GM23248 (cell line): ENCODE measurements around the gene LGR6. TPM values are rescaled to one million over a fixed set of nuclear protein-coding genes. Genes with fewer than 3 reads are reported as not detected.
"Not testable (repeated sequence)": the region's sequence is repeated elsewhere in the genome, so short reads cannot be mapped to it uniquely, and the experiment has no call there.

Experiments
- DNase-seq: peaks from one replicate; pipeline ENCODE4 v3.0.0-alpha.2; 2015
- H2AFZ ChIP-seq: fragments of 200-600 bp; sonication (generic); 2 replicates; pipeline ENCODE4 v1.6.1; 2016; ENCODE audit warnings: antibody characterized with exemption
- H3F3A ChIP-seq: fragments of 200-600 bp; sonication (generic); 2 replicates; pipeline ENCODE4 v1.6.1; 2016; ENCODE audit warnings: mild to moderate bottlenecking, antibody characterized with exemption, mixed run types; ENCODE audit not compliant: insufficient read depth
- H3K27ac ChIP-seq: fragments of 200-600 bp; sonication (generic); 2 replicates; pipeline ENCODE4 v1.5.1; 2016; ENCODE audit warnings: mild to moderate bottlenecking
- H3K27me3 ChIP-seq: fragments of 200-600 bp; sonication (generic); replicated peaks from 2 replicates; pipeline ENCODE4 v1.6.1; 2016; ENCODE audit warnings: mild to moderate bottlenecking; ENCODE audit not compliant: insufficient read depth
- H3K36me3 ChIP-seq: fragments of 200-600 bp; sonication (generic); 2 replicates; pipeline ENCODE4 v1.6.1; 2016; ENCODE audit warnings: low read depth, mild to moderate bottlenecking
- H3K4me1 ChIP-seq: fragments of 200-600 bp; sonication (generic); 2 replicates; pipeline ENCODE4 v1.6.1; 2016; ENCODE audit warnings: mild to moderate bottlenecking; ENCODE audit not compliant: insufficient read depth
- H3K4me2 ChIP-seq: fragments of 200-600 bp; sonication (generic); one replicate; pipeline ENCODE4 v1.6.1; 2016; ENCODE audit warnings: mild to moderate bottlenecking; ENCODE audit not compliant: unreplicated experiment
- H3K4me3 ChIP-seq: fragments of 200-600 bp; sonication (generic); 2 replicates; pipeline ENCODE4 v1.5.1; 2016; ENCODE audit warnings: mild to moderate bottlenecking
- H3K79me2 ChIP-seq: fragments of 200-600 bp; sonication (generic); 2 replicates; pipeline ENCODE4 v1.6.1; 2016; ENCODE audit warnings: mild to moderate bottlenecking; ENCODE audit not compliant: insufficient read depth
- H3K9ac ChIP-seq: fragments of 200-600 bp; sonication (generic); 2 replicates; pipeline ENCODE4 v1.6.1; 2016; ENCODE audit warnings: mild to moderate bottlenecking
- H3K9me2 ChIP-seq: fragments of 200-600 bp; sonication (generic); 2 replicates; pipeline ENCODE4 v1.6.1; 2016; ENCODE audit warnings: mixed run types, mild to moderate bottlenecking, moderate library complexity; ENCODE audit not compliant: insufficient read depth
- H3K9me3 ChIP-seq: fragments of 200-600 bp; sonication (generic); one replicate; pipeline ENCODE4 v1.6.1; 2017; ENCODE audit warnings: low read depth
- H4K20me1 ChIP-seq: fragments of 200-600 bp; sonication (generic); 2 replicates; pipeline ENCODE4 v1.6.0; 2016; ENCODE audit not compliant: insufficient read depth
- EZH2 ChIP-seq: fragments of 200-600 bp; sonication (generic); IDR thresholded peaks from 2 replicates; pipeline ENCODE4 v1.6.1; 2018; ENCODE audit warnings: antibody characterized with exemption, mild to moderate bottlenecking; ENCODE audit not compliant: insufficient read depth, poor library complexity, severe bottlenecking
- EZH2phosphoT487 ChIP-seq: fragments of 200-600 bp; sonication (generic); IDR thresholded peaks from 2 replicates; pipeline ENCODE4 v1.6.1; 2018; ENCODE audit warnings: antibody characterized with exemption, moderate library complexity, mild to moderate bottlenecking, low read depth; ENCODE audit not compliant: insufficient read depth
- WGBS, 2 experiments: methylation state at CpG; one replicate each; pipeline ENCODE4 v1.1.6; 2015 to 2017; ENCODE audit warnings: low lambda C conversion rate in 2 of 2, low coverage in 1 of 2; ENCODE audit errors: missing lambda C conversion rate in 2 of 2; 5-methylcytosine and 5-hydroxymethylcytosine counted together
- in situ Hi-C: fragments of 300-500 bp; cut with MboI; formaldehyde crosslinking; loops from 2 replicates; pipeline ENCODE4 v1.15.0; 2020
- polyA plus RNA-seq: library from polyadenylated mRNA; unstranded; fragments of >200 nt; fragmentation: Nextera tagmentation; extraction: Ambion mirVana; gene quantifications from 2 replicates; pipeline ENCODE4 v1.2.1, GENCODE V29; 2016
- total RNA-seq: library from RNA; depleted of rRNA; stranded (reverse); fragments of >200 nt; shearing (Covaris generic); gene quantifications from 2 replicates; pipeline ENCODE4 v1.2.3, GENCODE V29; 2014

The LGR6 gene
- total and polyA plus RNA-seq, 2 experiments from 2014 or later, result not detected

GRCh38 chr1:202255343-202255742, 61.7 kb downstream of the LGR6 start:
- TF ChIP-seq EZH2, result no peak
- no peak for TF ChIP-seq EZH2phosphoT487
- Histone ChIP-seq H3F3A (no peaks in the 10 kb centered on the region), H4K20me1 (no peaks in the 10 kb centered on the region), H3K9ac (no peak overlapping the region), H3K27me3 (peaks cover 70% of the 10 kb centered on the region), H3K4me2 (no peak overlapping the region), H3K79me2 (no peaks in the 10 kb centered on the region), H3K9me3 (no peaks in the 10 kb centered on the region), H3K4me3 (no peak overlapping the region), H3K9me2 (no peaks in the 10 kb centered on the region), H3K36me3 (no peaks in the 10 kb centered on the region), H3K4me1 (no peaks in the 10 kb centered on the region), H2AFZ (no peak overlapping the region), H3K27ac (no peak overlapping the region)
- in situ Hi-C loops, result no loop called here
- DNase-seq, result no peak
- 21 to 26% methylated on average over 7 of the region's 7 CpGs for WGBS, 2 experiments

- H3K27ac ChIP-seq, result no peak overlapping the region
- H4K20me1 ChIP-seq, result no peaks in the 10 kb centered on the region
- H3K9ac ChIP-seq, result no peak overlapping the region
- WGBS, 2 experiments, result 81% methylated on average over 7 of the region's 7 CpGs
- H3K9me2 ChIP-seq, result no peaks in the 10 kb centered on the region
- no peaks in the 10 kb centered on the region for H3K9me3 ChIP-seq
- TF ChIP-seq EZH2, result no peak
- TF ChIP-seq EZH2phosphoT487, result no peak
- H3K4me1 ChIP-seq, result no peaks in the 10 kb centered on the region
- H3F3A ChIP-seq, result no peaks in the 10 kb centered on the region
- no peaks in the 10 kb centered on the region for H3K79me2 ChIP-seq
- no peak overlapping the region for H3K4me3 ChIP-seq
- H3K36me3 ChIP-seq, result no peaks in the 10 kb centered on the region
- no peak for DNase-seq
- peaks cover 76% of the 10 kb centered on the region for H3K27me3 ChIP-seq
- H3K4me2 ChIP-seq, result no peak overlapping the region
- H2AFZ ChIP-seq, result no peak overlapping the region
- in situ Hi-C loops, result no loop called here
Measured at GRCh38 chr1:202259705-202260104, 66.1 kb downstream of the LGR6 start.

GRCh38 chr1:202261209-202261958, 67.8 kb downstream of the LGR6 start:
- peaks cover 76% of the 10 kb centered on the region for H3K27me3 ChIP-seq
- H3K4me2 ChIP-seq, H3K36me3 ChIP-seq, H3K9me2 ChIP-seq, H3K9me3 ChIP-seq, H2AFZ ChIP-seq, H3K4me3 ChIP-seq, H3K79me2 ChIP-seq, H3F3A ChIP-seq, H3K4me1 ChIP-seq, H3K27ac ChIP-seq, H3K9ac ChIP-seq, DNase-seq, in situ Hi-C loops, H4K20me1 ChIP-seq: not testable (repeated sequence)
- WGBS, 2 experiments, result 56 to 78% methylated on average over 3 to 4 of the region's 4 CpGs

- in situ Hi-C loops, result no loop called here
- H3K4me1 ChIP-seq, result no peaks in the 10 kb centered on the region
- H3K79me2 ChIP-seq, result no peaks in the 10 kb centered on the region
- H3K4me2 ChIP-seq, result no peak overlapping the region
- H3F3A ChIP-seq, result no peaks in the 10 kb centered on the region
- no peak overlapping the region for H3K4me3 ChIP-seq
- H2AFZ ChIP-seq, result no peak overlapping the region
- H3K9me3 ChIP-seq, result no peaks in the 10 kb centered on the region
- peaks cover 56% of the 10 kb centered on the region for H3K27me3 ChIP-seq
- WGBS, 2 experiments, result 19 to 23% methylated on average over 2 of the region's 2 CpGs
- no peaks in the 10 kb centered on the region for H4K20me1 ChIP-seq
- no peak overlapping the region for H3K9ac ChIP-seq
- no peaks in the 10 kb centered on the region for H3K9me2 ChIP-seq
- no peak overlapping the region for H3K27ac ChIP-seq
- no peaks in the 10 kb centered on the region for H3K36me3 ChIP-seq
- DNase-seq, result no peak
- TF ChIP-seq EZH2phosphoT487, result no peak
- no peak for TF ChIP-seq EZH2
Measured at GRCh38 chr1:202263628-202264027, 70.0 kb downstream of the LGR6 start.

GRCh38 chr1:202264300-202264699, 70.7 kb downstream of the LGR6 start:
- no peaks in the 10 kb centered on the region for H3K4me1 ChIP-seq
- no peak overlapping the region for H3K4me3 ChIP-seq
- H4K20me1 ChIP-seq, result no peaks in the 10 kb centered on the region
- in situ Hi-C loops, result no loop called here
- no peak for TF ChIP-seq EZH2
- no peak for TF ChIP-seq EZH2phosphoT487
- no peak overlapping the region for H3K27ac ChIP-seq
- no peaks in the 10 kb centered on the region for H3K79me2 ChIP-seq
- no peak overlapping the region for H2AFZ ChIP-seq
- H3K9me3 ChIP-seq, result no peaks in the 10 kb centered on the region
- H3K36me3 ChIP-seq, result no peaks in the 10 kb centered on the region
- H3F3A ChIP-seq, result no peaks in the 10 kb centered on the region
- DNase-seq, result peak; percentile 15
- no peak overlapping the region for H3K4me2 ChIP-seq
- H3K9me2 ChIP-seq, result no peaks in the 10 kb centered on the region
- WGBS, 2 experiments, result 1 to 4% methylated on average over 6 of the region's 6 CpGs
- H3K9ac ChIP-seq, result no peak overlapping the region
- peaks cover 56% of the 10 kb centered on the region for H3K27me3 ChIP-seq
